ENCODE measurements around the gene SYT3. TPM values are rescaled to one million over a fixed set of nuclear protein-coding genes. Genes with fewer than 3 reads are reported as not detected.
A peak's percentile ranks its signal among the peaks of the same experiment; 100 is the strongest.

SYT3 gene
- total RNA-seq, 1 experiment from 2014 or later: not detected

- no TSS peak for BruUV-seq (replicated peaks)
- intact Hi-C loops (cut with micrococcal nuclease; ENCODE audit: unreplicated experiment): no loop called here
- peaks cover 8% of the 10 kb centered on the region for H3K4me1 Mint-ChIP-seq (ENCODE audit: low read depth, unreplicated experiment)
- CTCF ChIA-PET: no interaction called here
- TF ChIP-seq, protein P1, sequence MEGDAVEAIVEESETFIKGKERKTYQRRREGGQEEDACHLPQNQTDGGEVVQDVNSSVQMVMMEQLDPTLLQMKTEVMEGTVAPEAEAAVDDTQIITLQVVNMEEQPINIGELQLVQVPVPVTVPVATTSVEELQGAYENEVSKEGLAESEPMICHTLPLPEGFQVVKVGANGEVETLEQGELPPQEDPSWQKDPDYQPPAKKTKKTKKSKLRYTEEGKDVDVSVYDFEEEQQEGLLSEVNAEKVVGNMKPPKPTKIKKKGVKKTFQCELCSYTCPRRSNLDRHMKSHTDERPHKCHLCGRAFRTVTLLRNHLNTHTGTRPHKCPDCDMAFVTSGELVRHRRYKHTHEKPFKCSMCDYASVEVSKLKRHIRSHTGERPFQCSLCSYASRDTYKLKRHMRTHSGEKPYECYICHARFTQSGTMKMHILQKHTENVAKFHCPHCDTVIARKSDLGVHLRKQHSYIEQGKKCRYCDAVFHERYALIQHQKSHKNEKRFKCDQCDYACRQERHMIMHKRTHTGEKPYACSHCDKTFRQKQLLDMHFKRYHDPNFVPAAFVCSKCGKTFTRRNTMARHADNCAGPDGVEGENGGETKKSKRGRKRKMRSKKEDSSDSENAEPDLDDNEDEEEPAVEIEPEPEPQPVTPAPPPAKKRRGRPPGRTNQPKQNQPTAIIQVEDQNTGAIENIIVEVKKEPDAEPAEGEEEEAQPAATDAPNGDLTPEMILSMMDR (IDR thresholded peaks at IDR 0.05; ENCODE audit: unreplicated experiment): no peak
- peak overlapping the region; percentile 57 for H3K4me3 Mint-ChIP-seq (ENCODE audit: low read depth, unreplicated experiment)
- H3K27me3 Mint-ChIP-seq (ENCODE audit: unreplicated experiment): peaks cover 72% of the 10 kb centered on the region
- no peaks in the 10 kb centered on the region for H3K36me3 Mint-ChIP-seq (ENCODE audit: insufficient read depth, unreplicated experiment)
- DNase-seq: peak; percentile 85
- peaks cover 5% of the 10 kb centered on the region for H3K9me3 Mint-ChIP-seq (ENCODE audit: low read depth, unreplicated experiment)
- H3K27ac Mint-ChIP-seq (ENCODE audit: unreplicated experiment): no peak overlapping the region
Measured at GRCh38 chr19:50657712-50658440, 18.2 kb upstream of the SYT3 start.

- no peaks in the 10 kb centered on the region for H3K36me3 Mint-ChIP-seq (ENCODE audit: insufficient read depth, unreplicated experiment)
- CTCF ChIA-PET: interaction anchor here (1.2 kb wide), 1 partner anchor 13 kb away, joined by 4 read pairs; no protein-coding TSS in a partner anchor
- H3K4me1 Mint-ChIP-seq (ENCODE audit: low read depth, unreplicated experiment): peaks cover 8% of the 10 kb centered on the region
- H3K4me3 Mint-ChIP-seq (ENCODE audit: low read depth, unreplicated experiment): peak overlapping the region; percentile 57
- no peak for DNase-seq
- intact Hi-C loops (cut with micrococcal nuclease; ENCODE audit: unreplicated experiment): no loop called here
- no peak overlapping the region for H3K27ac Mint-ChIP-seq (ENCODE audit: unreplicated experiment)
- TF ChIP-seq, protein P1 (IDR thresholded peaks at IDR 0.05; ENCODE audit: unreplicated experiment): no peak
- H3K27me3 Mint-ChIP-seq (ENCODE audit: unreplicated experiment): peaks cover 78% of the 10 kb centered on the region
- peaks cover 5% of the 10 kb centered on the region for H3K9me3 Mint-ChIP-seq (ENCODE audit: low read depth, unreplicated experiment)
- no TSS peak for BruUV-seq (replicated peaks)
Measured at GRCh38 chr19:50657222-50657669, 17.6 kb upstream of the SYT3 start.

DNA sequence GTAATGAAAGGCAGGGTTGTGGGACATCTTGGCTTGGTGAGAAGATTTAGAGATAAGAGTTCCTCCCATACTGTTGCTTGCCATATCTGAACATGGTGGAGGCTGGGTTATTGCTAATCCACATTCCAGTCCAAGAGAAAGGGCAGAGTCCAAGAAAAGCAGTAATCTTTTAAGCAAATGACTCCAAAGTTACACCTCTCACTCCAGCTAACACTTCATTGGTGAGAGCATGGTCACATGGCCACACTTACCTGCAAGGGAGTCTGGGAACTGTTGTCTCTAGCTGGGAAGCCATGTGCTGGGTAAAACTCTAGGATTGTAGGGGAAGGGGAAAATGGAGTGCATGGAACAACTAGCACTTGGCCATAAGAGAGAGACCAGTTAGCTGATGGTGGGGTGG, 15.2 kb upstream of the SYT3 start:
- no TSS peak for BruUV-seq (replicated peaks)
- Mint-ChIP-seq H3K36me3 (ENCODE audit: insufficient read depth, unreplicated experiment) (no peaks in the 10 kb centered on the region), H3K4me3 (ENCODE audit: low read depth, unreplicated experiment) (no peak overlapping the region), H3K27ac (ENCODE audit: unreplicated experiment) (no peak overlapping the region), H3K27me3 (ENCODE audit: unreplicated experiment) (peaks cover 83% of the 10 kb centered on the region), H3K4me1 (ENCODE audit: low read depth, unreplicated experiment) (peaks cover 8% of the 10 kb centered on the region), H3K9me3 (ENCODE audit: low read depth, unreplicated experiment) (peaks cover 5% of the 10 kb centered on the region)
- intact Hi-C loops (cut with micrococcal nuclease; ENCODE audit: unreplicated experiment): no loop called here
- no peak for DNase-seq
- TF ChIP-seq, protein P1 (IDR thresholded peaks at IDR 0.05; ENCODE audit: unreplicated experiment): no peak
- CTCF ChIA-PET: no interaction called here

- H3K27me3 Mint-ChIP-seq (ENCODE audit: unreplicated experiment): peaks cover 74% of the 10 kb centered on the region
- H3K4me3 Mint-ChIP-seq (ENCODE audit: low read depth, unreplicated experiment): no peak overlapping the region
- BruUV-seq (replicated peaks): no TSS peak
- DNase-seq: no peak
- no peaks in the 10 kb centered on the region for H3K9me3 Mint-ChIP-seq (ENCODE audit: low read depth, unreplicated experiment)
- CTCF ChIA-PET: no interaction called here
- TF ChIP-seq, protein P1 (IDR thresholded peaks at IDR 0.05; ENCODE audit: unreplicated experiment): no peak
- H3K4me1 Mint-ChIP-seq (ENCODE audit: low read depth, unreplicated experiment): peaks cover under 1% of the 10 kb centered on the region
- H3K36me3 Mint-ChIP-seq (ENCODE audit: insufficient read depth, unreplicated experiment): no peaks in the 10 kb centered on the region
- intact Hi-C loops (cut with micrococcal nuclease; ENCODE audit: unreplicated experiment): no loop called here
- H3K27ac Mint-ChIP-seq (ENCODE audit: unreplicated experiment): no peak overlapping the region
Measured at GRCh38 chr19:50652722-50653121, 13.0 kb upstream of the SYT3 start.
